ENCODE data around the gene ROBO3. TPM values are rescaled to one million over a fixed set of nuclear protein-coding genes. Genes with fewer than 3 reads are reported as not detected.

Gene ROBO3
- total RNA-seq, 1 donor from 2014 or later, result 14.7 TPM

DNA sequence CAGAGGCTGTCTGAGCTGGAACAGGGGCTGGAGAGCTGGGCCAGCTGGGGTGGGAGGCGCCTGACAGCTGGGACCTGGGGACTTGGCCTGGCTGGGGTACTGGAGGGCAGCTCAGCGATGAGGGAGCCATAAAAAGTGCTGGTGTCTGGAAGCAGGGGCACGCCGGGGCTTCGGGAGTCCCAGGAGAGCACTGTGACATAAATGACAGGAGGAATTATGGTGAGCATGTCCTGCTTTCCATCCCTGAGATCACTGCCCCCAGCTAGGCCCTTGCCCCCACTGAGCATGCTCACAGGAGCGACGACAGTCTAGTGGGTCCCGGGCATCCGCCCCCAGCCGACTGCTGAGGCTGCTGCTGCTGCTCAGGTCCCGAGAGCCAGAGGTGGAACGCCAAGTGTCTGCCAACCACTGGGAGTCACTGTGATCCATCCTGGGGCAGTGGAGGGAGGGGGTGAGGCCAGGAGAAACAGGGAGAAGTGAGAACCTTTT, 26.2 kb downstream of the ROBO3 start:
- DNase-seq (ENCODE audit: low read depth in 2 of 2), result no peak

DNA sequence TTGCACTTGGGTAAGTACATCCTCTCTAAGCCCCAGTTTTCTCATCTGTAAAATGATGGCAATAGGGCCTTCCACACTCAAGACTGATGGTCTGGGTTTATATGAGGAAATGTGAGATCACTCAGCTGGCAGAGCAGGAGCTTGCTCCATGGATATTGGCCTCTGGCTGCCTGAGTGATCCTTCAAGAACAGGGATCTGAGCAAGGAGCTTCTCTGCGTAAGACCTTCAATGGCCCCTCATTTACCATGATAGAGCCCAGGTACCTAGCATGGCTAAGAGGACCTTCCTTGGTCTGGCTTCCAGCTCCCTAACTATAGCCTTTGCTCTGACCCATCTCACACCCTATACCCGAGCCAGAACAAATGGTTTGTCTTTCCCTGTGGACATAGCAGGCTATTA, 26.9 kb downstream of the ROBO3 start:
- no peak for DNase-seq (ENCODE audit: low read depth in 2 of 2)

DNA sequence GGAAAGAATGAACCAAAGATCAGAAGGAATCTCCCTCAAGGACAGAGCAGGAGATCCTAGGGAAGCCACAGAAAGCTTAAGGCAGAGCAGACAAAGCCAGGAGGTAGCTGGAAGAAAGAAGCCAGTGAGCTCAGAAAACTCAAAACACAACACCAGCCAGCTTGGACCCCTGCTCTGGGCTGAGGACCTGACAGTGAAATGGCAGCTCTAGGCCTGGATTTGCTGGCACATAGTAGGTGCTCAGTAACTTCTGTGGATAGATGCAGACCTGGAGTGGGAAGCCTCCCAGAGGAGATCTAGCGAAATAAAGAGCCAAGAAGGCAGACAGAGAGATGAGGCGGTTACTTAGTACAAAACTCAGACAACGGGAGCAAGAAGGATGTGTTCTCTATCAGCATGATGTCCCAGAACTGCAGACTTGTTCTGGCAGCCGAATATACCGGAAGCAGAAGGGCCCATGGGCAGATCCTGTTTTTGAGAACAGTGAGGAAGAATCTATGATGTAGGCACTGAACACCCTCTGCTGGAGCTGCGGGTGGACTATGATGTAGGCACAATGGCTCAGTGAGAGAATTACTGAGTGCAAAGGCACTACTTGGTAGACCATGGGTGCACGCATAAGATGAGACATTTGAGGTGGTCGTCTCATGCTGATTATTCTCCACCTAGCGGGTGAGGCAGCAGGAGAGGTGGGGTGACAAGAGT, 27.7 kb downstream of the ROBO3 start:
- DNase-seq (ENCODE audit: low read depth in 2 of 2), result peak; percentile 63 to 85

DNA sequence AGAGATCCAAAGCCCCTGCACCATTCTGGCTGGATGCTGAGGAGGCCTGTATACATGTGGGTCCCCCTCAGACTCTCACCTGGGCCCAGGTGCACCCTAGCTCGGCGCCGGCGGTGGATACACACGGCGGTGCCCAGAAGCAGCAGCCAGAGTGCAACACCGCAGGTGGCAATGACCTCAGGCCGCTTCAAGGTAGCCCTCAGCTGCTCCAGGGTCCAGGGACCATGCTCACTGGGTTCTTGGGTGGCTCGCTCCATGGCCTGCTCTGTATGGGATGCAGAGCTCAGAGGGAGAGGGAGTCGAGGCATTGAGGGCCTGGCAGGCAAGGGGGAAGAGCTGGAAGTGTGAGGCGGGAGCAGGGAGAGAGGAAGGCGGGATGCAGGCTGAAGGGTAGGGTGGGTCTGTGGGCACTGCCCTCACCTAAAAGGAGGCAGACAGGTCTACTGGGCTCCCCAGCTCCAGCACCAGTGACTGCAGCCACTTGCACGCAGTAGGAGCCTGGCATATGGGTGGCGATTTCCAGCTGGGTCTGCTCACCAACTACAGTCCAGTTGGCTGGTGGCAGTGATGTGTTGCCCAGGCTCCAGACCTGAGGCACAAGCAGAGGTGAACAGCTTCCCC, 28.7 kb downstream of the ROBO3 start:
- DNase-seq (ENCODE audit: low read depth in 2 of 2), result no peak

DNA sequence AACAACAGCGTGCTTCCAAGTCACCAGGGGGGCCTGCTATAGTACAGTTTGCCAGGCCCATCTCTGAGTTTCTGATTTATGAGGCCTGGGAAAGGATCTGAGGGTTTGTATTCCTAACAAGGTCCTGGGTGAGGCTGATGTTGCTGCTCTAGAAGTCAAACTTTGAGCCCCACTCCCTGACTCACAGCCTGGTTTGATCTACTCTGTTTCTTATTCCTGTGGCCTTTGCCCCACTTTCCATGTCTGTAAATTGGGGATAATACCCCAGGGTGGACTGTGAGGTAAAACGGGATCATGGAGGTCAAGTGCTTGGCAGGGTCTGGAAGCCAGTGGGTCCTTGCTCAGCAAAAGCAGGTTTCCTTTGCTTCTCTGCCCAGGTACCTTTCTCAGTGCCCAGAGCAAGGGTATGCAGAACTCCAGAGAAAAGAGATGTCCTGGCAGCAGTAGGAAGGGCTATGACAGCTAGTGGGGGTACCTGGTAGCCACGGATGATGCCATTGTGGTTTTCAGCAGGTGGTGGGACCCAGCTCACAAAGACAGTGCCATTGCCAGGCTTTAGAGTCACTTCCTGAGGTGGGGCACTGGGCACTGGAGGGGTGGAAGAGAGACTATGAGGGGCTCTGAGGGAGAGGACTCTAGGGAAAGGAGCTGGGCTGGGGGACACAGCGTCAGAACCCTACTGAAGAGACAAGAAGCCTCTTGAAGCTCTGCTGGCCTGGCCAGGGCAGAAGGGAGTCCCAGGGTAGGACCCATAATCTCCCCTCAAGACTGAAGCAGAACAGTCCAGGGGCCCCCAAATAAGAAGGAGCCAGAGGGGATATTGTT, 29.6 kb downstream of the ROBO3 start:
- DNase-seq (ENCODE audit: low read depth in 2 of 2), result no peak

DNA sequence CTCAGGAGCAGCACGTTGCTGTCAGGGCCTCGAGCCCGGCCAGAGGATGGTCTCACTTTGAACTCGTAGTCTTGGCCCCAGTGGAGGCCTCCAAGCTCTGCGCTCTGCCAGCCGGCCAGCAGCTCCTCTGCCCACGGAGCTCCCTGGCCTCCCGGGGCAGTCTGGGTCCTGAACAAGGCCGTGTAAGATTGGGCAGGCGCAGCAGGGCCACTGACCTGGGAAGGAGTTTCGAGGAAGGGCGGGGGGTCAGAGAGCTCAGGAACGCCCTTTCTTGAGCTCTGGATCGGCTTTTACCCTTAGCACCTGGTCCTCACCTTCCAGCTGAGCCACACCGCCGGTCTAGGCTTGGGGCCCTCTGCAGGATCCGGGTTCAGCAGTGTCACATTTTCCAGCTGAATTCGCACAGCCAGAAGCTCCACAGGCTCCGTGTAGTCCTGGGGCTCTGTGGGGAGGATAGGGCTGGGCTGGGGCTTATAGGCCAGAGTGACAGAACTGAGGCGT, 30.3 kb downstream of the ROBO3 start:
- peak in 1 of 2 donors; percentile 30 for DNase-seq (ENCODE audit: low read depth in 2 of 2)

DNA sequence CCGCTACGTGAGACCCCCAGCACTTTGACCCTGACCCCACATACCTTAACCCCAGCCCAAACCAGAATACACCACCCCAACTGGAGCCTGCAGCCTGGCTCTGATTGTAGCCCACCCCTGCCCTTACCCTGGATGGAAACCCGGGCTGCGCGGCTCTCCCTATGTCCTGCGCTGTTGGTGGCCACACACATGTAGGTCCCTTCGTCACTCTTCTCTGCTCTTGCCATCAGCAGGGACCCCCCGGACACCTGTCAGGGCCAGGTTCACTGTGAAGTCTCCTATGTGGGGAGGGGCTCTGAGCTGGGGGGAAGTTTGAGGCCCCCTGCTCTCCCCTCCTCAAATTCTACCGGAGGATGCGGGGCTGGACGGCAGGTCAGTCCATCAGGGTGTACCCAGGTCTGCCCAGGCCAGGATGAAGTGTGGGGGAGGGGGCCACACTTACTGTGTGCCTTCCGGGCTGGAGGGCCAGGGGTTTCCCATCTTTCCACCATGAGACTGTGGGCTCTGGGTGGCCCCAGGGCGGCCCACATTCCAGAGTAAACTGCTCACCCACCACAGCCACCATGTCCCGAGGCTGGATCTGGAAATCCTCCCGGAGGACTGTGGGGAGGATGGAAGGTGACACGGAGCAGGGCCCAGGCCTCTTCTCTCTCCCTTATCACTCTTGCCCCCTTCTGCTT, 31.0 kb downstream of the ROBO3 start:
- DNase-seq (ENCODE audit: low read depth in 2 of 2), result no peak

DNA sequence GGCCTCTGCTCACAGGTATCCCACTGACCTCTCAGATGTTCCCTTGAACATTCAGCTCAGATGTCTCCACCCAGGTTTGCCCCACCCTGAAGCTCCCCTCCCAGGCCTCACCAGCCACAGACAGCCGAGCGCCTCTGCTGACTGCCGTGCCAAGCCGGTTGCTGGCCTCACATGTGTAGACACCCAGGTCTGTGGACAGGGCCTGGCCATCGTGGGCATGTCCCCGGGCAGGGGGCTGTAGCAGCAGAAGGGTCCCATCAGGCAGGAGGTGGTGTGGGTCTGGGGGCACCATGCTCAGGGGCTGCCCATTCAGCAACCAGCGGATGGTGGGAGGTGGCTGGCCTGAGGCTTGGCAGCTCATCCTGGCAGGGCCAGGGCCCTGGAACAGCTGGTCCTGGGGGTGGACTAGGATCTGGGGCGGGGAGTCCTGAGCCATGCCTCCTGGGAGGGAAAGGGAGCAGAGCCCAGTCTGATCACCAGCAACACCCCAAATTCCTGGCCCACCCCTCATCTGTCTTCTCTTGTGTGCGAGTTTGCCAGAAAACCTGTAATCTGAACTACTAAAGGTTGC, 31.7 kb downstream of the ROBO3 start:
- no peak for DNase-seq (ENCODE audit: low read depth in 2 of 2)

DNA sequence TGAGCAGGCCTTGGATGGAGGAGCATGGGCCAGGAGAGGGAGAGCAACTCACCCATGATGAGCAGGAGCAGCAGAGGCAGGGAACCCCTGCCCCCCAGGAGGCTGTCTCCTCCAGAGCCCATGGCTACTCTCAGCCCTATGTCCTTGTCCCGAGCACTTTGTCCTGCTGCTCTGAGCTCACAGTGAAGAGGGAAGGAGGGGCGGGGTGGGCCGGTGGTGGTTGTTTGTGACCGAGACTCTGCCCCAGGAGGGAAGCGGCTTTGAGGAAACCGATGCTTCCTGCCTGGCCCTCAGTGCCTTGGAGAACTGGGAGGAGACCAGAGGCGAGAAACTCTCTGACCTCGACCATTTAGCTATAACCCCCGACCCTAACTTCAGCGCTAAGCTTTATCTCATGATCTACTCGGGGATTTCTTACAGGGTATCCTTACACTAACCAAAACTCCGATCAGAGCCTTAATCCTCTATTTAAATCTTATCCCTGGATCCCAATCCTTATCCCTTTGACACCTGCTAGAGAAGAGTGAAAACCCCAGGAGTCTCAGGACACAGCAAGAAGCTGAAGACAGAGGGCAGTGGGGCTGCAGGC, 32.5 kb downstream of the ROBO3 start, which contains the start of gene ROBO4:
ROBO4 (minus strand) TSS at position 192 of the 589 bp plus-strand sequence; CDS start at position 122, 70 bp downstream.
- peak; percentile 39 to 80 for DNase-seq (ENCODE audit: low read depth in 2 of 2)

DNA sequence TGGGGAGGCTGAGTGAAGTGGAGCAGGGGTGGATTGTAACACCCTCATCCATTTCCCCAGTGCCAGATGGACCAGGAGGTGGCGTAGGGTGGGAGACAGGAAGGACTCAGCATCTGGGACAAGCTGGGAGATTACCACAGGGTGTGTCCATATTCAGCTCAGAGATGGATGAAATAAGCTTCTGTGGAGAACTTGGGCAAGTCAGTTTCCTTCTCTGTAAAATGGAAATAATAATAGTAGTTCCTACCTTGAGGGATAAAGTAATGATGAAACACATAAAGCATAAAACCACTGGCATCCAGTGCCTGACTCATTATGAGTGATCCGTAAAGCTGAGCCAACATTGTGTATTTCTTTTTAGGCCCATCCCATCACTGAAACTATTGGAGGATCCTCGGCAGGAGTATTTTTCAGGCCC, 33.0 kb downstream of the ROBO3 start:
- peak; percentile 72 to 84 for DNase-seq (ENCODE audit: low read depth in 2 of 2)

DNA sequence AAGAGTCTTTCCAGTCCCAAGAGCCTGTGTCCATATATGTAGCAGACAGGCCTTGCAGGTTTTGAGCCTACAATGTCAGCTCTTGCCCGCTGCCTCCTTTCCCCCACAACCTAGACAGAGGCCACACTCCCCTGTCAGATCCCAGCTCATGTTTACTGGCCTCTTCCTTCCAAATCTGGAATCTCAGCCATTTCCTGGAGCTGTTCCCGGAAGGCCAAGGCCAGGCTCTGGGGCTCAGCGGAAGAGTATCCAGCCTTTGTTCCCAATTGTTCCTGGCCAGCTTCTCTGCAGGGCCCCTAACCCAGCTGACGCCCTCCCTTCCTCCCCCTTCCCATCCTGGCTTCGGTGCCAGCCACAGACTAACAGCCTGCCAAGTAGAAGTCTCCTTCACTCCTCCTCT, 33.5 kb downstream of the ROBO3 start:
- peak; percentile 86 to 89 for DNase-seq (ENCODE audit: low read depth in 2 of 2)

DNA sequence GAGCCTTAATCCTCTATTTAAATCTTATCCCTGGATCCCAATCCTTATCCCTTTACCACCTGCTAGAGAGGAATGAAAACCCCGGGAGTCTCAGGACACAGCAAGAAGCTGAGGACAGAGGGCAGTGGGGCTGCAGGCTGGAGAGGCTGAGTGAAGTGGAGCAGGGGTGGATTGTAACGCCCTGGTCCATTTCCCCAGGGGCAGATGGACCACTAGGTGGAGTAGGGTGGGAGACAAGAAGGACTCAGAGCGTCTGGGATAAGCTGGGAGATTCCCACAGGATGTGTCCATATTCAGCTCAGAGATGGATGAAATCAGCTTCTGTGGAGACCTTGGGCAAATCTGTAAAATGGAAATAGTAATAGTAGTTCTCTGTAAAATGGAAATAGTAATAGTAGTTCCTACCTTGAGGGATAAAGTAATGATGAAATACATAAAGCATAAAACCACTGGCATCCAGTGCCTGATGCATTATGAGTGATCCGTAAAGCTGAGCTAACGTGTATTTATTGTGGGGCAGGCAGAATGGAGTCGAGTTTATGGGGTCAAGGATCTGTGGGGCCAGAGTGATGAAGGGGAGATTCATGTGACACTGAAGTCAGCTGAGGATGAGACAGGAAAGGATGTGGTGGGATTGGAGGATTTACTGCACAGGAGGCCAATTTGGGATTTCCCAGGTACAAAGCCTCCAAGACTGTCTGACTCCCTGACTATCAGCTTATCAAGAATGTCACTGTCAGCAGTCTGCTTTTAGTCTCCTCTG, 34.3 kb downstream of the ROBO3 start:
- peak; percentile 33 to 65 for DNase-seq (ENCODE audit: low read depth in 2 of 2)

DNA sequence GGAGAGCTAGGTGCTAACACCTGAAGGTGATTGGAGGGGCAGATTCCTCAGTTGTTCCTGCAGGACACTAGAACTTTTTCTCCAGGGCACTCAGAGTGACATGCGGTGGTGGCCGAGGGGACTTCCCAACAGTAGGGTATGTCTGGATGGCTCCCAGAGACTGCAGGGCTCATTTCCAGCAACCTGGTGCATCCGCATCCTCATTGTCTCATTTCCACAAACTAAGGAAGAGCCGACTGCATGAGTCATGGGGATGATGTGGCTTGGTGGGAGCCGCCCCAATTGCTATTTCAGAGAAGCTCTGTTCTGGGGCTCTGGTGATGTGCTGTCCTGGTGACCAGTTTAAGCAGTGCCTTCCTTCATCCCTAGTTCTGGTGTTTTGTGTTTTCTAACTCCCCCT, 35.2 kb downstream of the ROBO3 start:
- peak; percentile 92 to 94 for DNase-seq (ENCODE audit: low read depth in 2 of 2)

DNA sequence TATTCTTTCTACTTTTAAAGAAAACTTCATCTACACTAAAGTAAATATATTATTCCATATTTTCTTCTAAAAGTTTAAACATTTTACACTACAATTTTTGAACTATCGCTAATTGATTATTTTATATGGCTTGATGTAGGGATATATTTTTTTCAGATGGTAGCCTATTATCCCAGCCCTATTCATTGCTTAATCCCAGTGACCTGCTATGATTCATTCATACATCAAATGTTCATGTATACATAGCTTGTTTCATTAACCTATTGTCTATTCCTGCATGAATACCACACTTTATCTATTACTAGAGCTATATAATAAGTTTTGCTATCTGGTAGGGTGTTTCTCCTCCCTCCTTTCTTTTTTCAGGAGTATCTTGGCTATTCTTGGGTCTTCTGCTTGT, 37.4 kb downstream of the ROBO3 start:
- no peak for DNase-seq (ENCODE audit: low read depth in 2 of 2)

DNA sequence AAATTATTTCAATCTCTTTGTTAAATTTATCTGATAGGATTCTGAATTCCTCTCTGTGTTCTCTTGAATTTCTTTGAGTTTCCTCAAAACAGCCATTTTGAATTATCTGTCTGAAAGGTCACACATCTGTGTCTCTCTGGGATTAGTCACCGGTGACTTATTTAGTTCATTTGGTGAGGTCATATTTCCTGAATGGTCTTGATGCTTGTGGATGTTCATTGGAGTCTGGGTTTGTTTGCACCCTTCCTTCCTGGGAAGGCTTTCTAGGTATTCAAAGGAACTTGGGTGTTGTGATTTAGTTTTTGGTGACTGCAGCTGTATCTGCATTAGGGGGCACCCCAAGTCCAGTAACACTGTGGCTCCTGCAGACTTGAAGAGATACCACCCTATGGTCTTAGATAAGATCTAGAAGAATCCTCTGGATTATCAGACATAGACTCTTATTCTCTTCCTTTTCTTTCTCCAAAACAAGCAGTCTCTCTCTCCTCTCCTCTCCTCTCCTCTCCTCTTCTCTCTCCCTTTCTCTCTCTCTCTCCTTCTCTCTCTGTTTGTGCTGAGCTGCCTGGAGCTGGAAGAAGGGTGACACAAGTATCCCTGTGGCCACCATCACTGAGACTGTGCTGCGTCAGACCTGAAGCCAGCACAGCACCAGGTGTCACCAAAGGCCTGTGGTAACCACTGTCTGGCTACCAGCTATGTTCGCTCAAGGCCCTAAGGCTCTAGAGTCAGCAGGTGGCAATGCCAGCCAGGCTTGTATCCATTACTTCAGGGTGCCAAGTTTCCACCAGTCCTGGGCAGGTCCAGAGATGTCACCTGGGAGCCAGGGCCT, 50.5 kb downstream of the ROBO3 start:
- peak in 1 of 2 donors; percentile 91 for DNase-seq (ENCODE audit: low read depth in 2 of 2)

DNA sequence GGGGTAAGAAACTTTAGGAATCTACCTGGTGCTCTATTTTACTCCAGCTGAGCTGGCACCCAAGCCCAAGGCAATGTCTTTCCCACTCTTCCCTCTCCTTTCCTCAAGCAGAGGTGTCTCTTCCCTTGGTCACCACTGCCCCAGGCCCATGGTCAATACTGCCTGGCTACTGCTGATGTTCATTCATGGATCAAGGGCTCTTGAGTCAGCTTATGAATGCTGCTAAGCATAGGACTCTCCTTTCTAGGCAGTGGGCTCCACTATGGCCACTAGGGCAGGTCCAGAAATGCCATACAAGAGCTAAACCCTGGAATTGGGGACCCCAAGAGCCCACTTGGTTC, 51.1 kb downstream of the ROBO3 start:
- no peak for DNase-seq (ENCODE audit: low read depth in 2 of 2)

DNA sequence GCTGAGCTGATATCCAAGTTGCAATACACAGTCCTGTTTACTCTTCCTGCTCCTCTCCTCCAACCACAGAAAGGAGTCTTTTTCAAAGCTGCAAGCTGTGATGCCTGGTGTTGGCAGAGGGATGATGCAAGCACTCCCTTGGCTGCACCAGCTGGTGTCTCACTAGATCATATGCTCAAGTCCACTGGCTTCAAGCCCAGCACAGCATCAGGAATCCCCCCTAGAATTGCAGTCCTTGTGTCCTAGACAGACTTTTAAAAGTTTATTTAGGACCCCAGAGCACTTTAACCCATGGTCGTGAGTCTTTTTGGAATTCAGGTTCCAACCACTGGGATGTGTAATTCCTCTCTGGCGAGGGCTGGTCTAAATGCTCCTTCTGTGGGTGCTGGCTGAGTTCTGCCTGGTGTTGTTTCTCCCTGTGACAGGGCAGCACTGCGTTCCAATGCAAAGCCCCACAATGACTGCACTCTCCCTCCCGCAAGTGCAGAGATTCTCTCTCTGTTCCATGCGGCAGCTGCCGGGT, 51.9 kb downstream of the ROBO3 start:
- peak in 1 of 2 donors; percentile 47 for DNase-seq (ENCODE audit: low read depth in 2 of 2)

DNA sequence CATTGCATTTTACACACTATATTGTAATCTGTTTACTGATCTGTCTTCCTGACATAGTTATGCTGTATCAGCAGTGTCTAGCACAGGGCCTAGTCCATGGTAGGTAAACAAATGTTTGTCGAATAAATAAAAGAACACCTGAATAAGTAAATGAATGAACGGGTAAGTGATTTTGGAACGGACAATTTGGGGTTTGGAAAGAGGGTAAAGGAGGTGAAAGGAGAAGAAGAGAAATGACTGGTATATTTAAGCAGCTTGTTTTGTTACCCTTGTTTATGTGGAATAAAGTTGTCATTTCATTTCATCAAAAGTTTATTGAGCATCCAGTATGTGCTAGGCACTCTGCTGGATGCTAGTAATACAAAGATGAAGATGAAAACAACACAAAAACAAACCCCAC, 53.7 kb downstream of the ROBO3 start, which contains the start of gene HEPN1:
HEPN1 (plus strand) TSS at position 301 of the 400 bp plus-strand sequence.
- DNase-seq (ENCODE audit: low read depth in 2 of 2), result no peak

DNA sequence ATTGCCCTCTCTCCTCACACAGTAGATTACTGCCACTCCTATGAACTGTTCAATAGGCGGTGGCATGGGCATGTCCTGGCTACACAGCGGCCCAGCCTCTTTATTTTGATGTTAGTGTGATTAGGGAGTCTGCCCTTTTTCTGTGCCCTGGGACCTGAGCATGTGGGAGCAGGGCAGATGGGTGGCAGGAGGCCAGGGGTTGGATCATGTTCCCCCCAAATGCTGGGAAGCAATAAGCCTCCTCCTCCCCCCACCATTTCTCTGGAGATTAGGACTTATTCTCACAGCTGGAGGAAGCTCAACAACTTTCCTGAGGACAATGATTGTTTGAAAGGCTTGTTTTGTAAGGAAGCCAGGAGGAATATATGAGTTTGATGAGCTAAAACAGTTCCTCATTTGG, 54.7 kb downstream of the ROBO3 start:
- no peak for DNase-seq (ENCODE audit: low read depth in 2 of 2)
